D341Med (cell line): ENCODE data around the gene CDCA4.
A peak's percentile ranks its signal among the peaks of the same experiment; 100 is the strongest.
"Not testable (repeated sequence)": the region's sequence is repeated elsewhere in the genome, so short reads cannot be mapped to it uniquely, and the experiment has no call there.

Experiments
- DNase-seq: peaks from one replicate; pipeline ENCODE4 v3.0.0; 2012; ENCODE audit warnings: low spot score

Gene CDCA4

GRCh38 chr14:105020815-105021655 is at the start of gene CDCA4:
TSS of gene CDCA4 (minus strand) at chr14:105021083. CDS start at chr14:105011929, 9,154 bp downstream.
- peak; percentile 100 for DNase-seq

GRCh38 chr14:105069871-105070759 is 49.2 kb upstream of the CDCA4 start:
- DNase-seq, result no peak

GRCh38 chr14:105069522-105069870 is 48.6 kb upstream of the CDCA4 start:
- no peak for DNase-seq

- no peak for DNase-seq
Observed at GRCh38 chr14:105068818-105069217, 47.9 kb upstream of the CDCA4 start.

- DNase-seq, result no peak
Observed at GRCh38 chr14:105067969-105068301, 47.1 kb upstream of the CDCA4 start.

- no peak for DNase-seq
Observed at GRCh38 chr14:105067140-105067968, 46.5 kb upstream of the CDCA4 start.

GRCh38 chr14:105066240-105067071 is 45.6 kb upstream of the CDCA4 start:
- DNase-seq, result no peak

- no peak for DNase-seq
Observed at GRCh38 chr14:105065280-105066228, 44.7 kb upstream of the CDCA4 start, which contains the start of gene GPR132. TSS of gene GPR132 (minus strand) at chr14:105065430. CDS start at chr14:105055420, 10,010 bp downstream.

GRCh38 chr14:105064721-105065143 is 43.8 kb upstream of the CDCA4 start:
- DNase-seq, result no peak

GRCh38 chr14:105064001-105064400 is 43.1 kb upstream of the CDCA4 start:
- no peak for DNase-seq

- not testable (repeated sequence) for DNase-seq
Observed at GRCh38 chr14:105063506-105063905, 42.6 kb upstream of the CDCA4 start.

- DNase-seq, result no peak
Observed at GRCh38 chr14:105063056-105063455, 42.2 kb upstream of the CDCA4 start.

- DNase-seq, result no peak
Observed at GRCh38 chr14:105062048-105062433, 41.2 kb upstream of the CDCA4 start.

- no peak for DNase-seq
Observed at GRCh38 chr14:105061428-105062047, 40.7 kb upstream of the CDCA4 start.

- no peak for DNase-seq
Observed at GRCh38 chr14:105060751-105061427, 40.0 kb upstream of the CDCA4 start.

- peak; percentile 27 for DNase-seq
Observed at GRCh38 chr14:105059925-105060565, 39.2 kb upstream of the CDCA4 start.

GRCh38 chr14:105059035-105059924 is 38.4 kb upstream of the CDCA4 start:
- peak; percentile 44 for DNase-seq
